A673 (cell line): ENCODE results near the gene TBC1D4.

Experiments
- EZH2 ChIP-seq: fragments of 200-600 bp; sonication (generic); IDR thresholded peaks from 2 replicates; pipeline ENCODE4 v1.6.1; 2017; ENCODE audit warnings: borderline replicate concordance, low read depth, mild to moderate bottlenecking, mixed read lengths, antibody characterized with exemption, low read length; ENCODE audit not compliant: poor library complexity, severe bottlenecking
- TF ChIP-seq, protein P1 (sequence below): fragments of 300-800, 200-600 bp; sonication (generic); conservative IDR thresholded peaks from 2 replicates; pipeline ENCODE4 v1.5.1; 2017; ENCODE audit warnings: low read depth, mild to moderate bottlenecking, antibody characterized with exemption, low read length, moderate library complexity, mixed read lengths

DNA sequence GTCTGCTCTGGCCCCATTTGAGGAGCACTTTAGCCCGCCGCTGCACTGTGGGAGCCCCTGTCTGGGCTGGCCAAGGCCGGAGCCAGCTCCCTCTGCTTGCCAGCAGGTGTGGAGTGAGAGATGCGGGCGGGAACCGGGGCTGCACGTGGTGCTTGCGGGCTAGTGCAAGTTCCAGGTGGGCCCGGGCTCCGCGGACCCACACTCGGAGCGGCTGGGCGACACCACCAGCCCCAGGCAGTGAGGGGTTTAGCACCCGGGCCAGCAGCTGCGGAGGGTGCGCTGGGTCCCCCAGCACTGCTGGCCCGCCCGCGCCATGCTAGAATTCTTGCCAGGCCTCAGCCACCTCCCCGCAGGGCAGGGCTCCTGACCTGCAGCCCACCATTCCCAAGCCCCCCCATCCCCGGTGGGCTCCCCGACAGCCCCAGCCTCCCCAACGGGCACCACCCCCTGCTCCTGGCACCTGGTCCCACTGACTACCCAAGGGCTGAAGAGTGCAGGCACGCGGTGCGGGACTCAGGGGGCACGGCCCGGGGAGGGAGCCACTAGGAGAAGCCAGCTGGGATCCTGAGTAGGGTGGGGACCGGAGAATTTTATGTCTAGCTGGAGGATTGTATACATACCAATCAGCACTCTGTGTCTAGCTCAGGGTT, 36.6 kb upstream of the TBC1D4 start:
- TF ChIP-seq, protein P1, sequence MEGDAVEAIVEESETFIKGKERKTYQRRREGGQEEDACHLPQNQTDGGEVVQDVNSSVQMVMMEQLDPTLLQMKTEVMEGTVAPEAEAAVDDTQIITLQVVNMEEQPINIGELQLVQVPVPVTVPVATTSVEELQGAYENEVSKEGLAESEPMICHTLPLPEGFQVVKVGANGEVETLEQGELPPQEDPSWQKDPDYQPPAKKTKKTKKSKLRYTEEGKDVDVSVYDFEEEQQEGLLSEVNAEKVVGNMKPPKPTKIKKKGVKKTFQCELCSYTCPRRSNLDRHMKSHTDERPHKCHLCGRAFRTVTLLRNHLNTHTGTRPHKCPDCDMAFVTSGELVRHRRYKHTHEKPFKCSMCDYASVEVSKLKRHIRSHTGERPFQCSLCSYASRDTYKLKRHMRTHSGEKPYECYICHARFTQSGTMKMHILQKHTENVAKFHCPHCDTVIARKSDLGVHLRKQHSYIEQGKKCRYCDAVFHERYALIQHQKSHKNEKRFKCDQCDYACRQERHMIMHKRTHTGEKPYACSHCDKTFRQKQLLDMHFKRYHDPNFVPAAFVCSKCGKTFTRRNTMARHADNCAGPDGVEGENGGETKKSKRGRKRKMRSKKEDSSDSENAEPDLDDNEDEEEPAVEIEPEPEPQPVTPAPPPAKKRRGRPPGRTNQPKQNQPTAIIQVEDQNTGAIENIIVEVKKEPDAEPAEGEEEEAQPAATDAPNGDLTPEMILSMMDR, result no peak
- no peak for TF ChIP-seq EZH2
